Erythroblast (primary cell): Measurements from ENCODE around the gene ZC3H13.

Source experiments
- DNase-seq, 2 experiments: peaks; one replicate each; lab custom pipeline; 2025; lab: John Stamatoyannopoulos, UW
- GATA1 ChIP-seq: IDR thresholded peaks from 2 replicates; pipeline ENCODE4 v1.6.1; 2011; ENCODE audit warnings: low read depth, mild to moderate bottlenecking, control low read depth, low read length, moderate library complexity
- POLR2A ChIP-seq: IDR thresholded peaks from 2 replicates; pipeline ENCODE4 v1.6.1; 2011; ENCODE audit warnings: mild to moderate bottlenecking, low read length

ZC3H13 gene

DNA sequence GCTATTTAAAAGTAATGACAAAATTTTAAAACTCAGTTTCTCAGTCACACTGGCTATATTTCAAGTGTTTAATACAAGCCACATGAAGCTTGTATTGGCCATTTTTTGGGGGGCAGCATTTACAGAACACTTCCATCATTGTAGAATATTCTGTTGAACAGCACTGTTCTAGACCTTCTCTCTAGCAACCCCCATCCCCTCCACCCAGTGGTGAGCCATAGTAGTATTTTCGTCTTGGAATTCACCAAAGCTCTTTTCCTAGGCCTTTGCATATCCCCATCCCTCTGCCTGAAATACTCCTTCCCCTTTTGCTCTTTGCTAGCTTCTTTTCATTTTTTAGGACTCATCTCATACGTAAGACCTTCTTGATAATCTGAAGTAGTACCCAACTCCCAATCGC, 99.5 kb downstream of the ZC3H13 start:
- TF ChIP-seq POLR2A (no peak), GATA1 (no peak)
- no peak for DNase-seq

GRCh38 chr13:45951724-45952123, 100.8 kb downstream of the ZC3H13 start:
- TF ChIP-seq POLR2A (no peak), GATA1 (no peak)

GRCh38 chr13:45951166-45951565, 101.4 kb downstream of the ZC3H13 start:
- TF ChIP-seq GATA1 (no peak), POLR2A (no peak)
- no peak for DNase-seq

More at GRCh38 chr13:45951724-45952123, 100.8 kb downstream of the ZC3H13 start:
- no peak for DNase-seq

DNA sequence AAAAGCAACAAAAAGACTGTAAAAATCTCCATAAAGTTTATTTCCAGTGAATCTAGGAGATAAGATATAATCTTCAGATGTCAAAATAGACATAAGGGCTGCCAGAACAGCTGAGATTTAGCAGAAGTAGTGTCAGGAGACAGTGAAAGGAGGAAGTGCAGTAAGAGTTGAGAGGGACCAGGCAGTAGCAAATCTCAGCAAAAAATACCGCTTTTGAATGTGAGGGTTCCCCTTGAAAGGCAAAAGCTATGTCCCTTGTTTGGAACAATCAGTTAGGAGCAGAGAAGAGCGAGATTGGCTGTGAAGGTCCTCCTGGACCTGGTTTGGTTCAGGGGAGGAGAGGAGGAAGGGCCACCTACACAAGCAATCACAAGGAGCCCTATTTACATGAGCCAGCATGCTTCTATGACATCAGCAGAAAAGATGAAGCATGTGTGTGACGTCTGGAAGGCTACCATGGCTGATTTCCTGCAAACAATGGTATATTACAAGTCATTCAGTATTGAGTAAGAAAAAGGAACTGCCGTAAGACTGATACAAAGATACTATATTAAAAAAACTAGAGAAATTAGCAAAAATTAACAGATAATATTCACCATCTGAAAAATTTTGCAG, 102.1 kb downstream of the ZC3H13 start:
- DNase-seq = no peak
- TF ChIP-seq GATA1 (no peak), POLR2A (no peak)

GRCh38 chr13:45949161-45949560, 103.4 kb downstream of the ZC3H13 start:
- TF ChIP-seq GATA1 = no peak
- no peak for TF ChIP-seq POLR2A
- DNase-seq = no peak

GRCh38 chr13:45943965-45944364, 108.6 kb downstream of the ZC3H13 start:
- no peak for DNase-seq
- TF ChIP-seq POLR2A = no peak
- TF ChIP-seq GATA1 = no peak

DNA sequence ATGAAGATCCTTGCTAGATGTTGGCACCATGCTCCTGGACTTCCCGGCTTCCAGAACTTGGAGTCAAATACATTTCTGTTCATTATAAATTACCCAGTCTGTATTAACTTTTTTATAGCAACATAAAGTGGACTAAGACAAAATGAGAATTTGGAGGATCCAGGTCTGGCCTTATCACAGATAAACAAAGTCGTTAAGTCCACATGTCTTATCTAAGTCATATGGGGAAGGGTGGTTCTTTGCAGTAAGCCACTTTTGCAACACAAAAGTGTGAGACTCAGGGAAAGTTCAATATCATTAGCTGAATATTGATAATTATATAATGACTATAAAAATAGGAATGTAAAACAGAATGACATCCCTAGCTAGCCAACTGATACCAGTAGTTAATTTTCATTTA, 109.4 kb downstream of the ZC3H13 start:
- TF ChIP-seq POLR2A = no peak
- no peak for TF ChIP-seq GATA1

DNA sequence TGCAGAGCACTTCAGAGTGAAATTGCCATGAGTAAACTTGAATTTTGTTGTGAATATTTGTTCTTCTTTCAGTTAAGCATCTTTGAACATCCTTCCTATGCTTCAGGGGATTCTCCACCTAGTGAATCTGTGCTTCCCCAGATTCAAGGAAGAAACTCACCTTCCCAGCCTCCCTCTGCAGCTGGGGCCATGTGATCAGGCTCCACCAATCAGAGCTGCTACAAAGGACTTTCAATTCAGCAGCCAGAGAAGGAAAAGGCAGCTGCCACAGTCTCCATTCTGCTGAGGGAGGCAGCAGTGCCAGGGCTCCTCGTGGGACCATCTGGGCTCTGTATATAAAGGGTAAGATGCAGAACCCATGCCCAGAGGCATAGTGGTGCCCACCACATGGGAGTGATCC, 111.3 kb downstream of the ZC3H13 start:
- TF ChIP-seq POLR2A (no peak), GATA1 (no peak)
- DNase-seq = no peak

More for the DNA sequence above, 109.4 kb downstream of the ZC3H13 start:
- DNase-seq = peak; percentile 30 to 75

DNA sequence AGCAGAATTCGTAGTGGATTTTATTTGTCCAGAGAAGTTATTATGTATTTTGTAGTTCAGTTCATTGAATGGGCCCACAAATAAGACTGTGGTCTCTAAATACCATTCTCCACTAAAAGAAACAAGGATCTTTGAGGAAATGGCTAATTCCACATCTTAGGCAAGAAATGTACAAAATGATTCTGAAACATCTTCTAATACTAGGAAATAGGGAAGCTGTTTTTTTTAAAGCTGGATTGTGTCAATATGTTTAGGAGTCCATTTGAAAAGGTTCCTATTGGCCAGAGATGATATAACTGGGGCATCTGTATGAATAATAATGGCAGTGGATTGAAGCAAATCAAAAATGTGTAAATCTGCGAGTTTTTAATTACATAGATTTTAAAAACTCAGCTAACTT, 112.5 kb downstream of the ZC3H13 start:
- no peak for TF ChIP-seq POLR2A
- TF ChIP-seq GATA1 = no peak
- DNase-seq = no peak

- TF ChIP-seq GATA1 (no peak), POLR2A (no peak)
- no peak for DNase-seq
These were observed 115.9 kb downstream of the ZC3H13 start for GRCh38 chr13:45936621-45937020.

GRCh38 chr13:45934283-45934682, 118.3 kb downstream of the ZC3H13 start:
- no peak for DNase-seq
- no peak for TF ChIP-seq POLR2A
- no peak for TF ChIP-seq GATA1

DNA sequence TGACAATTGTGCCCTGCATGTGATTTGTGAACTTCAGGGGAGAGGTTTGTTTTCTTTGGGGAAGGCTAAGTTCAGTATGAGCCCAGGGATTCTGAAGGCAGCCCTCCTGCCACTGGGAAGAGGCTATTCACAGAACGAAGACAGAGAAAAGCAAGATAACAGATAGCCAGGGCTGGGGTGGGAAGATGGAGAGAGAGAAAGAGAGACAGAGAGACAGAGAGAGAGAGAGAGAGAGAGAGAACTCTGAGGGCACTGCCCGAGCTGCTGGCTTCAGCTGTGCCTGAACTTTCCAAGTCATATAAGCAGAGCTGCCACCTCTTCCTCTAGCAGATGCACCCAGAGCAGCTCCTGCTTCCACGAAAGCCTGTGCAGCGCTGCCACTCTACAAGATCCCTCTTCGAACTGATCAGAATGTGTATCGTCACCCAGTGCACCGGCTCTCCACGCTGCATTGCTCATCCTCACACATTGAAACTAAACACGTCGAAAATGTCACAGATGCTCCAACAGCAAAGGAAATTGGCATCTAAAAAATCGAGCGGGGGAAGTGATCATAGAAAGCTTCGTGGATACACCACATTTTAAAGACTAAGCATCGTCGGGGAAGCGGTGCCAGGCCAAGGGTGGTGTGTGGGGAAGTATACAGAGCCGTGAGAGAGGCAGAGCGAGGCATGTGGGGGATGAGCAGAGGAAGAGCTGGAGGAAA, 119.2 kb downstream of the ZC3H13 start:
- DNase-seq = no peak

DNA sequence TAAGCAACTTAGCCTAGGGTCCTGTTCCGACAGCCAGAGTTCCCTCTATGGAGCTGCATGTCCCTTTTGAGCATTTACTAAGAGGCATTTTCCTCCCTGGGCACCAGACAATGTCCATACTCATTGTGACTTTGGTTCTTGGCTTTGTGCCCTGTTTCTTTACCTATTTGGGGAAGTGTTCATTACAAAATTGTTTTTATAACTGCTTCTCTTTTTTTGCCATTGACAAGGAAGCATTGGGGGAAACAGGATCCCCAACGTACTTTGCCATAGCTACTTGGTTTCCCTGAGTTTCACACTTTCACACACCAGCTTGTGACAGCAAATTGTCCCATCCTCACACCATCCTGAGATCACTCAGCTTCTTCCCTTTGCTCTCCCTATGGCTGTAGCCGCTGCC, 119.9 kb downstream of the ZC3H13 start:
- no peak for TF ChIP-seq POLR2A
- TF ChIP-seq GATA1 = no peak
- no peak for DNase-seq

More for the DNA sequence above, 119.2 kb downstream of the ZC3H13 start:
- TF ChIP-seq POLR2A = no peak
- TF ChIP-seq GATA1 = no peak

DNA sequence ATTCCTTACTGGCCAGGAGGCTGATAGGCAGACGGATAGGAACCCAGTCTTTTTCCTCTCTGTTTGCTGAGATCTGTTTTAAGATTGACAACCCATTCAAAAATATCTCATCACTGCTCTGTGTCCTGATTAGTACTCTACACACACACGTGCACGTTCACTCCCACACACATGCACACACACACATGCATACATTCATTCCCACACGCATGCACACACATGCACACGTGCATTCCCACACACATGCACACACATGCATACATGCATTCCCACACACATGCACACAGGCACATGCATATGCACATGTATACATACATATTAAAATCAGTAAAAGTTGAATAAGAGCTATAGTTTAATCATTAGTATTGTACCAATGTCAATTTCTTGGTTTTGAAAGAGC, 120.4 kb downstream of the ZC3H13 start:
- DNase-seq = no peak
- TF ChIP-seq GATA1 (no peak), POLR2A (no peak)
